ENCODE data around the gene SH3PXD2A. TPM values are rescaled to one million over a fixed set of nuclear protein-coding genes. Genes with fewer than 3 reads are reported as not detected.

The SH3PXD2A gene
- total RNA-seq, 4 donors from 2014 or later, result 26.5 to 56.9 (median 33.3) TPM

- Histone ChIP-seq H3K27ac (no peak overlapping the region), H3K36me3 (no peaks in the 10 kb centered on the region), H3K4me1 (peaks cover 3 to 25% (median 14%) of the 10 kb centered on the region in 4 donors), H3K4me3 (no peak overlapping the region), H3K27me3 (no peaks in the 10 kb centered on the region), H3K9me3 (no peaks in the 10 kb centered on the region)
- TF ChIP-seq EP300 (IDR thresholded peaks at IDR 0.05; ENCODE audit: low read depth), result no peak
- TF ChIP-seq CTCF (IDR thresholded peaks at IDR 0.05), result no peak
- no peak for TF ChIP-seq POLR2A (IDR thresholded peaks at IDR 0.05)
- no peak for TF ChIP-seq POLR2AphosphoS5 (IDR thresholded peaks at IDR 0.05)
- DNase-seq, result no peak
- in situ Hi-C loops (cut with MboI; ENCODE audit: low pct_ligation_motif_present in 1 of 4, low pct_unique_long_range_greater_than_20kb in 1 of 4, low sequenced_read_pairs in 3 of 4) (no loop called here), intact Hi-C loops (cut with DNase I; ENCODE audit: low total_unique reads) (no loop called here)
- 22 to 79% methylated on average over 1 of the region's 1 CpG for WGBS, 2 donors (ENCODE audit: low coverage in 1 of 2)
Observed at GRCh38 chr10:103767756-103768155, 87.6 kb downstream of the SH3PXD2A start.

- 83% methylated on average over 8 of the region's 8 CpGs; no CpG with 5 or more reads in 1 of the 2 donors for WGBS, 2 donors (ENCODE audit: low coverage in 1 of 2)
- Histone ChIP-seq H3K9me3 (no peaks in the 10 kb centered on the region), H3K27ac (no peak overlapping the region), H3K4me3 (no peak overlapping the region), H3K4me1 (peaks cover 0 to 18% (median 6%) of the 10 kb centered on the region in 4 donors), H3K27me3 (no peaks in the 10 kb centered on the region), H3K36me3 (no peaks in the 10 kb centered on the region)
- no peak for DNase-seq
- in situ Hi-C loops (cut with MboI; ENCODE audit: low pct_ligation_motif_present in 1 of 4, low pct_unique_long_range_greater_than_20kb in 1 of 4, low sequenced_read_pairs in 3 of 4) (no loop called here), intact Hi-C loops (cut with DNase I; ENCODE audit: low total_unique reads) (no loop called here)
- TF ChIP-seq POLR2A (IDR thresholded peaks at IDR 0.05) (no peak), CTCF (IDR thresholded peaks at IDR 0.05) (no peak), EP300 (IDR thresholded peaks at IDR 0.05; ENCODE audit: low read depth) (no peak), POLR2AphosphoS5 (IDR thresholded peaks at IDR 0.05) (no peak)
Observed at GRCh38 chr10:103766751-103767505, 88.4 kb downstream of the SH3PXD2A start.

GRCh38 chr10:103765981-103766380 is 89.4 kb downstream of the SH3PXD2A start:
- Histone ChIP-seq H3K36me3 (no peaks in the 10 kb centered on the region), H3K27me3 (no peaks in the 10 kb centered on the region), H3K9me3 (no peaks in the 10 kb centered on the region), H3K27ac (no peak overlapping the region), H3K4me3 (no peak overlapping the region), H3K4me1 (peaks cover 0 to 18% (median 3%) of the 10 kb centered on the region in 4 donors)
- in situ Hi-C loops (cut with MboI; ENCODE audit: low pct_ligation_motif_present in 1 of 4, low pct_unique_long_range_greater_than_20kb in 1 of 4, low sequenced_read_pairs in 3 of 4), result no loop called here
- no peak for DNase-seq
- WGBS, 2 donors (ENCODE audit: low coverage in 1 of 2), result 72% methylated on average over 8 of the region's 8 CpGs; no CpG with 5 or more reads in 1 of the 2 donors
- intact Hi-C loops (cut with DNase I; ENCODE audit: low total_unique reads), result no loop called here
- TF ChIP-seq EP300 (IDR thresholded peaks at IDR 0.05; ENCODE audit: low read depth) (no peak), POLR2A (IDR thresholded peaks at IDR 0.05) (no peak), POLR2AphosphoS5 (IDR thresholded peaks at IDR 0.05) (no peak), CTCF (IDR thresholded peaks at IDR 0.05) (no peak)

- H3K9me3 ChIP-seq, result no peaks in the 10 kb centered on the region
- no peak for DNase-seq
- WGBS, 2 donors (ENCODE audit: low coverage in 1 of 2), result 78% methylated on average over 6 of the region's 6 CpGs; no CpG with 5 or more reads in 1 of the 2 donors
- in situ Hi-C loops (cut with MboI; ENCODE audit: low pct_ligation_motif_present in 1 of 4, low pct_unique_long_range_greater_than_20kb in 1 of 4, low sequenced_read_pairs in 3 of 4) (no loop called here), intact Hi-C loops (cut with DNase I; ENCODE audit: low total_unique reads) (no loop called here)
- H3K27me3 ChIP-seq, result no peaks in the 10 kb centered on the region
- H3K4me1 ChIP-seq, result peaks cover 0 to 20% (median 3%) of the 10 kb centered on the region in 4 donors
- H3K4me3 ChIP-seq, result no peak overlapping the region
- TF ChIP-seq POLR2AphosphoS5 (IDR thresholded peaks at IDR 0.05) (no peak), POLR2A (IDR thresholded peaks at IDR 0.05) (no peak), EP300 (IDR thresholded peaks at IDR 0.05; ENCODE audit: low read depth) (no peak), CTCF (IDR thresholded peaks at IDR 0.05) (no peak)
- no peak overlapping the region for H3K27ac ChIP-seq
- H3K36me3 ChIP-seq, result no peaks in the 10 kb centered on the region
Observed at GRCh38 chr10:103765168-103765567, 90.2 kb downstream of the SH3PXD2A start.
